HEK293 (cell line): ENCODE data around the gene SEMA4B.

ENCODE experiments used
- CTCF ChIA-PET: fragments of 350-600 bp; formaldehyde crosslinking; extraction: SDS; loops from one replicate; lab custom pipeline; 2021; ENCODE audit warnings: antibody characterized with exemption; lab: Yijun Ruan, JAX
- POLR2A ChIA-PET: fragments of 300-600 bp; formaldehyde crosslinking; extraction: SDS; loops from one replicate; lab custom pipeline; 2020; ENCODE audit warnings: antibody characterized with exemption, inconsistent platforms; lab: Yijun Ruan, JAX
- H3K27ac ChIP-seq: fragments of 200-500 bp; sonication (Bioruptor generic); 2 replicates; pipeline ENCODE4 v1.5.1; 2014; ENCODE audit warnings: low read depth, low read length, control low read depth, inconsistent platforms; ENCODE audit errors: extremely low read depth
- H3K36me3 ChIP-seq, 2 experiments: fragments of 200-500 bp in 1 of 2; sonication (Bioruptor generic) in 1 of 2; 1 replicate in 1 of 2; 2 replicates in 1 of 2; pipeline ENCODE4 v1.5.1; 2014 to 2017; ENCODE audit warnings: inconsistent platforms in 2 of 2, low read length in 2 of 2; ENCODE audit not compliant: control insufficient read depth in 2 of 2, insufficient read depth in 1 of 2
- H3K4me1 ChIP-seq: fragments of 200-500 bp; sonication (Bioruptor generic); 2 replicates; pipeline ENCODE4 v1.5.1; 2014; ENCODE audit warnings: mild to moderate bottlenecking, low read length, inconsistent platforms; ENCODE audit not compliant: control insufficient read depth, insufficient read depth
- H3K4me3 ChIP-seq: 2 replicates; pipeline ENCODE4 v1.5.1; 2011; ENCODE audit warnings: low read depth, mild to moderate bottlenecking, control low read depth, low read length, moderate library complexity
- H3K9me3 ChIP-seq: fragments of 200-500 bp; sonication (Bioruptor generic); 2 replicates; pipeline ENCODE4 v1.5.1; 2014; ENCODE audit warnings: low read depth, low read length, inconsistent platforms; ENCODE audit not compliant: control insufficient read depth, insufficient read depth
- ZBTB20 ChIP-seq: fragments of 450-650 bp; formaldehyde crosslinking; IDR thresholded peaks from 2 replicates; pipeline ENCODE4 v1.5.1; 2016; ENCODE audit warnings: missing biosample characterization, missing genetic modification characterization
- ZBTB8A ChIP-seq: fragments of 450-650 bp; formaldehyde crosslinking; IDR thresholded peaks from 2 replicates; pipeline ENCODE4 v1.5.1; 2016; ENCODE audit warnings: missing biosample characterization, missing genetic modification characterization
- ZFHX2 ChIP-seq: fragments of 450-650 bp; formaldehyde crosslinking; conservative IDR thresholded peaks from 2 replicates; pipeline ENCODE4 v1.5.1; 2016; ENCODE audit warnings: missing biosample characterization, missing genetic modification characterization
- ZNF174 ChIP-seq: fragments of 450-650 bp; formaldehyde crosslinking; IDR thresholded peaks from 2 replicates; pipeline ENCODE4 v1.5.0; 2017; ENCODE audit warnings: missing biosample characterization, mild to moderate bottlenecking, missing genetic modification characterization
- ZNF24 ChIP-seq: fragments of 450-650 bp; formaldehyde crosslinking; IDR thresholded peaks from 2 replicates; pipeline ENCODE4 v1.5.1; 2016; ENCODE audit warnings: missing biosample characterization, missing genetic modification characterization
- ZNF335 ChIP-seq: fragments of 450-650 bp; formaldehyde crosslinking; conservative IDR thresholded peaks from 2 replicates; pipeline ENCODE4 v1.5.1; 2016; ENCODE audit warnings: missing biosample characterization, missing genetic modification characterization
- ZNF530 ChIP-seq: fragments of 450-650 bp; formaldehyde crosslinking; IDR thresholded peaks from 2 replicates; pipeline ENCODE4 v1.5.1; 2016; ENCODE audit warnings: low read depth, missing biosample characterization, missing genetic modification characterization
- ZNF548 ChIP-seq: fragments of 450-650 bp; formaldehyde crosslinking; IDR thresholded peaks from 2 replicates; pipeline ENCODE4 v1.5.1; 2016; ENCODE audit warnings: missing biosample characterization, missing genetic modification characterization
- ZNF571 ChIP-seq: fragments of 450-650 bp; formaldehyde crosslinking; IDR thresholded peaks from 2 replicates; pipeline ENCODE4 v1.5.0; 2017; ENCODE audit warnings: missing biosample characterization, missing genetic modification characterization
- ZNF623 ChIP-seq: fragments of 450-650 bp; formaldehyde crosslinking; IDR thresholded peaks from 2 replicates; pipeline ENCODE4 v1.5.1; 2016; ENCODE audit warnings: missing biosample characterization, missing genetic modification characterization
- TF ChIP-seq, protein P1 (sequence below): fragments of 450-650 bp; formaldehyde crosslinking; IDR thresholded peaks from 2 replicates; pipeline ENCODE4 v1.5.1; 2016; ENCODE audit warnings: missing biosample characterization, missing genetic modification characterization, low read depth
- TF ChIP-seq, protein P2 (sequence below): fragments of 450-650 bp; formaldehyde crosslinking; IDR thresholded peaks from 2 replicates; pipeline ENCODE4 v1.5.1; 2016; ENCODE audit warnings: missing biosample characterization, missing genetic modification characterization
- TF ChIP-seq, protein P3 (sequence below): fragments of 450-650 bp; formaldehyde crosslinking; IDR thresholded peaks from 2 replicates; pipeline ENCODE4 v1.5.1; 2016; ENCODE audit warnings: missing biosample characterization, missing genetic modification characterization
- TF ChIP-seq, protein P4 (sequence below): fragments of 450-650 bp; formaldehyde crosslinking; IDR thresholded peaks from 2 replicates; pipeline ENCODE4 v1.5.1; 2016; ENCODE audit warnings: missing biosample characterization, missing genetic modification characterization

Gene SEMA4B

DNA sequence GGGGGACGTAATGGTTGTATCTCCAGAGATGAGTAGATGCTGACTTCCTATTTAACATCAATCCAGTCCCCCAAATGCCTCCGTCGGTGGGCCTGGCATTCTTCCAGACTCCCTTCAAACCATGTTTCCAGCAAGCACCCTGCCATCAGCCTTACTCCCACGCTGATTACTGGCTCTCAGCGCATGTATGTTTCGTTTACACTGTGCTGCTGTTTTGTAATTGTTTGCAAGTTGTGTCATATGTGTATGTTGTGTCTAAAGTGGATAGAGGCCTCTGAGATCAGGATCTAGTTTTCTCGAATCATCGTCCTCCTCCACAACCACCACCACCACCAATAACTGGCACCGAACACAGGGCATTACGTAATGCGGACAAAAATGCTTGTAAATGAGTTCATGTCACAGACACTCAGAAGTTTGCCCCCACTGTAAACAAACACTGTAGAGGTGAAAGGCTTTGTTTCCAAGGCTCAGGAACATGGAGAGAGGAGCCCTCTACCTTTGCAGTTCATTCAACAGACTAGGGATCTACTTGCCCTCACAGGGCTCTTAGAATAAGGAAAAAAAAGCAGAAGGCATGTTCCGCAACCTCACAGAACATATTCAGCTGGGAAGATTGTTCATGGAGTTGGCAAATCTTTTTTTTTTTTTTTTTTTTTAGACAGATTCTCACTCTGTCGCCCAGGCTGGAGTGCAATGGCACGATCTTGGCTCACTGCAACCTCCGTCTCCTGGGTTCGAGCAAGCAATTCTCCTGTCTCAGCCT lies 46.1 kb upstream of the SEMA4B start (continued):
- TF ChIP-seq, protein P1, sequence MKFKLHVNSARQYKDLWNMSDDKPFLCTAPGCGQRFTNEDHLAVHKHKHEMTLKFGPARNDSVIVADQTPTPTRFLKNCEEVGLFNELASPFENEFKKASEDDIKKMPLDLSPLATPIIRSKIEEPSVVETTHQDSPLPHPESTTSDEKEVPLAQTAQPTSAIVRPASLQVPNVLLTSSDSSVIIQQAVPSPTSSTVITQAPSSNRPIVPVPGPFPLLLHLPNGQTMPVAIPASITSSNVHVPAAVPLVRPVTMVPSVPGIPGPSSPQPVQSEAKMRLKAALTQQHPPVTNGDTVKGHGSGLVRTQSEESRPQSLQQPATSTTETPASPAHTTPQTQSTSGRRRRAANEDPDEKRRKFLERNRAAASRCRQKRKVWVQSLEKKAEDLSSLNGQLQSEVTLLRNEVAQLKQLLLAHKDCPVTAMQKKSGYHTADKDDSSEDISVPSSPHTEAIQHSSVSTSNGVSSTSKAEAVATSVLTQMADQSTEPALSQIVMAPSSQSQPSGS, result peak; percentile 98
- TF ChIP-seq ZNF24 (tag by site-specific recombination) (peak; percentile 95), ZFHX2 (tag by site-specific recombination) (peak; percentile 86), ZBTB20 (tag by site-specific recombination) (peak; percentile 91), ZNF335 (tag by site-specific recombination) (peak; percentile 55; the same call in 1 of the 2 replicates), ZBTB8A (tag by site-specific recombination) (peak; percentile 50)
- TF ChIP-seq, protein P2, sequence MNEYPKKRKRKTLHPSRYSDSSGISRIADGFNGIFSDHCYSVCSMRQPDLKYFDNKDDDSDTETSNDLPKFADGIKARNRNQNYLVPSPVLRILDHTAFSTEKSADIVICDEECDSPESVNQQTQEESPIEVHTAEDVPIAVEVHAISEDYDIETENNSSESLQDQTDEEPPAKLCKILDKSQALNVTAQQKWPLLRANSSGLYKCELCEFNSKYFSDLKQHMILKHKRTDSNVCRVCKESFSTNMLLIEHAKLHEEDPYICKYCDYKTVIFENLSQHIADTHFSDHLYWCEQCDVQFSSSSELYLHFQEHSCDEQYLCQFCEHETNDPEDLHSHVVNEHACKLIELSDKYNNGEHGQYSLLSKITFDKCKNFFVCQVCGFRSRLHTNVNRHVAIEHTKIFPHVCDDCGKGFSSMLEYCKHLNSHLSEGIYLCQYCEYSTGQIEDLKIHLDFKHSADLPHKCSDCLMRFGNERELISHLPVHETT, result peak; percentile 86; the same call in 1 of the 2 replicates

DNA sequence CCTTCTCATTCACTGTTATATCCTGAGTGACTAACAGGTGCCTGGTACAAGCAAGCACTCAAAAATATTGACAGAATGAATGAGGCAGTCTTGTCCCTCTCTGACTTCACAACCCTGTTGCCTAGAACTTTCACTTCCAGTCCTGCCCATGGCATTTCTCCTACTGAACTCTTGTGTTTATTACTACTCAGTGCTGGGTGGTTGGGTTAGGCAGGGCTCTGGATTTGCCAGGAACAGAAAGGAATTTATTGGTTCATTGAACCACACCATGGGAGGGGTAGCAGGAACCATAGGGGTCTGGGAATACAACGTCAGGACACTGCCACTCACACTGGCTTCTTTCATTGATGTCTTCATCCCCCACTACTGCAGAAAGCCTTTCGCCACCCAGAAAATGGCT lies 41.9 kb upstream of the SEMA4B start:
- H3K9me3 ChIP-seq, result no peaks in the 10 kb centered on the region
- peaks cover 10% of the 10 kb centered on the region for H3K4me1 ChIP-seq
- ChIA-PET CTCF (no interaction called here), POLR2A (no interaction called here)
- no peaks in the 10 kb centered on the region for H3K36me3 ChIP-seq
- H3K4me3 ChIP-seq, result no peak overlapping the region
- no peak for TF ChIP-seq ZNF548 (tag by site-specific recombination)
- TF ChIP-seq, protein P3, sequence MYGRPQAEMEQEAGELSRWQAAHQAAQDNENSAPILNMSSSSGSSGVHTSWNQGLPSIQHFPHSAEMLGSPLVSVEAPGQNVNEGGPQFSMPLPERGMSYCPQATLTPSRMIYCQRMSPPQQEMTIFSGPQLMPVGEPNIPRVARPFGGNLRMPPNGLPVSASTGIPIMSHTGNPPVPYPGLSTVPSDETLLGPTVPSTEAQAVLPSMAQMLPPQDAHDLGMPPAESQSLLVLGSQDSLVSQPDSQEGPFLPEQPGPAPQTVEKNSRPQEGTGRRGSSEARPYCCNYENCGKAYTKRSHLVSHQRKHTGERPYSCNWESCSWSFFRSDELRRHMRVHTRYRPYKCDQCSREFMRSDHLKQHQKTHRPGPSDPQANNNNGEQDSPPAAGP, result no peak
- no peak for TF ChIP-seq ZNF174 (tag by site-specific recombination)
- TF ChIP-seq, protein P4, sequence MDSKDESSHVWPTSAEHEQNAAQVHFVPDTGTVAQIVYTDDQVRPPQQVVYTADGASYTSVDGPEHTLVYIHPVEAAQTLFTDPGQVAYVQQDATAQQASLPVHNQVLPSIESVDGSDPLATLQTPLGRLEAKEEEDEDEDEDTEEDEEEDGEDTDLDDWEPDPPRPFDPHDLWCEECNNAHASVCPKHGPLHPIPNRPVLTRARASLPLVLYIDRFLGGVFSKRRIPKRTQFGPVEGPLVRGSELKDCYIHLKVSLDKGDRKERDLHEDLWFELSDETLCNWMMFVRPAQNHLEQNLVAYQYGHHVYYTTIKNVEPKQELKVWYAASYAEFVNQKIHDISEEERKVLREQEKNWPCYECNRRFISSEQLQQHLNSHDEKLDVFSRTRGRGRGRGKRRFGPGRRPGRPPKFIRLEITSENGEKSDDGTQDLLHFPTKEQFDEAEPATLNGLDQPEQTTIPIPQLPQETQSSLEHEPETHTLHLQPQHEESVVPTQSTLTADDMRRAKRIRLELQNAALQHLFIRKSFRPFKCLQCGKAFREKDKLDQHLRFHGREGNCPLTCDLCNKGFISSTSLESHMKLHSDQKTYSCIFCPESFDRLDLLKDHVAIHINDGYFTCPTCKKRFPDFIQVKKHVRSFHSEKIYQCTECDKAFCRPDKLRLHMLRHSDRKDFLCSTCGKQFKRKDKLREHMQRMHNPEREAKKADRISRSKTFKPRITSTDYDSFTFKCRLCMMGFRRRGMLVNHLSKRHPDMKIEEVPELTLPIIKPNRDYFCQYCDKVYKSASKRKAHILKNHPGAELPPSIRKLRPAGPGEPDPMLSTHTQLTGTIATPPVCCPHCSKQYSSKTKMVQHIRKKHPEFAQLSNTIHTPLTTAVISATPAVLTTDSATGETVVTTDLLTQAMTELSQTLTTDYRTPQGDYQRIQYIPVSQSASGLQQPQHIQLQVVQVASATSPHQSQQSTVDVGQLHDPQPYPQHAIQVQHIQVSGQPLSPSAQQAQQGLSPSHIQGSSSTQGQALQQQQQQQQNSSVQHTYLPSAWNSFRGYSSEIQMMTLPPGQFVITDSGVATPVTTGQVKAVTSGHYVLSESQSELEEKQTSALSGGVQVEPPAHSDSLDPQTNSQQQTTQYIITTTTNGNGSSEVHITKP (tag by site-specific recombination), result no peak
- no peak for TF ChIP-seq ZNF623 (tag by site-specific recombination)
- TF ChIP-seq ZNF571, result no peak
- no peak for TF ChIP-seq ZNF530 (tag by site-specific recombination)
- no peak overlapping the region for H3K27ac ChIP-seq
